HG03060 (cell line): Measurements from ENCODE around the gene RHBG.

Source experiments
- ATAC-seq: cut with Tn5 transposase; IDR thresholded peaks from one replicate; pipeline ENCODE4 v1.9.1; 2021; ENCODE audit warnings: low read depth, moderate number of reproducible peaks; ENCODE audit not compliant: unreplicated experiment

RHBG gene

DNA sequence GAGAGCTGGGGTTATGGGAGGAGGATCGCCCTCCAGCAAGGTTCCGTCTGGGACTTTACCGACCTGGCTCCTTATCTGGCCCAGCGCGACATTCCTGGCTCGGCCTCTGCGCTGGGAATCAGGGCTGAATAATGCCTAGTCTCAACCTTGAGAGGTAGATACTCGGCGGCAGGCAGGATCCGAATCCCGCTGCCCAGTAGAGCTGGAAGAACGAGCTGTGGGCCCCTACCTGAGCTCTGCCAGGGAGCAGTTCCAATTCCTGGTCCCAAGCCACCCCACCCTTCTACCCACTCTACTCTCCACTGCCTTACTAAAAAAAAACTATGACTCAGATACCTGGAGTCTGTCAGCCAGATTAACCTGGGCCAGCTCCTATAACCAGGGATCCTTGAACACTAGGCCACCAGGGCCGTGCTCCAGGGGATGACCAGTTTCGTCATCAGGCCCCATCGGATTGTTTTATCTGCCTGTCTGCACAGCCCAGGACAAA, 53.6 kb downstream of the RHBG start:
- ATAC-seq: no peak

GRCh38 chr1:156423422-156424352, 54.7 kb downstream of the RHBG start:
- ATAC-seq: no peak

DNA sequence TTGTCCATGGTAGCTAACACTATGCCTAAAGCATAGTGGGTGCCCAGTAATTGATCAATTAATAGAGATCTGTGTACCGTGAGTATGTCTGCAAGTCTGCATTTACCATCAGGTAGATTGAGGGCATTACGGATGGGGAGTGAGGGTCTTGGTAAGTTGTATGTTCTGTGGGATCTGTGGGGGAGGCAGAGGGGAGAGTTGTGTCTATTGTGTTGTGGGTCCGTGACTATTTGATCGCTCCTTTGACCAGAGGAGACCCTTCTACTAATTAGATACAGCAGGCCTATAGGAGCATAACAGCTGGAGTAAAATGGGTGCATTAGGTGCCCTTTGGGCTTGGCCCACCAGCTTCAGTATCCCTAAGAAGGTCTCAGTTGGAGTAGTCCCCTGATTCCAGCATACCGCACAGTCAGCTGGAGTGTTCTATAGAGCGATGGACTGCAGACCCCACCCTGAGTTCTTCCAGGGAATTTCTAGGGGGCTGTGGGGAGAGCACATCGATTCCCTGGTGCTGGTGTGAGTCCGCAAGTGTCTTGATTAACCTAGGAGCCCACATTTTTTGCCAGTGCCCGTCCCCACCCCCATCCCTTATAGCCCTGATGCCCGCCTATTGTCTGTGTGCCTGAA, 55.9 kb downstream of the RHBG start:
- ATAC-seq: no peak

DNA sequence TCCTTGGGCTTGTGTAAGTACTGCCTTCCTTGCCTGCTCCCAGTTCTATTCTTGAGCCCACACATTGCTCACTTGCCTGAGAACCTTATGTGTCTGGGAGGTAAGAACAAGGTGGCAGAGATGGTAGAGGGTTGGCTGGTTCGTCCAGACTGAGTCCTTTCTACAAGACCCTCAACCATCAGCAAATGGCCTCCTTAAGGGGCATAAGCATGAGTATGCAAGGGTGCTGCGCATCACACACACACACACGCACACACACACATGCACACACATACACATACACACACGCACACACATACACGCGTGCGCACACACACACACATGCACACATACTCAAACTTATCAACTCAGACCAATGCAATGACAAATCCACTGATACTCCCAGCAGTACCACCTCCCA, 56.9 kb downstream of the RHBG start:
- ATAC-seq: no peak

- no peak for ATAC-seq
These were observed 58.9 kb downstream of the RHBG start for GRCh38 chr1:156427957-156428356.

- ATAC-seq: no peak
These were observed 59.8 kb downstream of the RHBG start for GRCh38 chr1:156428746-156429288.

DNA sequence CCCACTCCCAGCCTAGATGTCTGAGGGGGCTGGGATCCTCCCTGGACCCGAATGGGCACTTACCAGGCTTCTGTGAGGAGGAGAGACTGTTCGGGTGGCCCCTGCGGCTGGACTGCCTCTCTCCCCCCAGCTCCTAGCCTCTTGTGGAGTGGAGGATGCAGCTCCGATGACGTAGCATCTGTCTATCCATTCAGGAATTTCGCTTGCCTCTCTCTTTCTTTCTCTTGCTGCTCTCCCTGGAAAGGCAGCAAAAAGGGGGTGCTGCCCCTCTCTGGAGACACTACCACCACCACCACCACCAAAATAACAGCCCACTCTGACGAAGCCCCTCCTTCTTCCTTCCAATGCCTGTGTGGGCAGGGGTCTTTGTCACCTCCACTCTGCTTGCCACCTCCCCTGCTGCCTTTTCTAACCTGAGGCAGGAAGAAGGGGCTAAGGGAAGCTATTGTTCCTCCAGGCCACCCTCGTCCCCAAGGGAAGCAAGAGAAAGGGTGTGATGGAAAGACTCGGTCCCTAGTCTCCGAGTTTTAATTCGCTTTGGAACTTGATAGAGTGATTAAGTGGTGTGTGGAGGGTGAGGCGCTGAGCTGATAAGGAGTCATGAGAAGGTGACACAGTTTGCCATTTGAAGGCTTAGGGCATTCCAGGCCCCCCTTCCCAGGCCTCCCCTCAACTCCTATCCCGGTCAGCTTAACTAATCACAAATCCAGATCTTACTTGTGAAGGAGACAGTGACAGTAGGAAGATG, 60.5 kb downstream of the RHBG start:
- no peak for ATAC-seq

GRCh38 chr1:156430303-156430702, 61.3 kb downstream of the RHBG start:
- no peak for ATAC-seq

- ATAC-seq: no peak
These were observed 61.9 kb downstream of the RHBG start for GRCh38 chr1:156430866-156431265.

- ATAC-seq: no peak
These were observed 62.4 kb downstream of the RHBG start for GRCh38 chr1:156431366-156431765.

GRCh38 chr1:156431769-156432668, 63.0 kb downstream of the RHBG start:
- ATAC-seq: no peak

DNA sequence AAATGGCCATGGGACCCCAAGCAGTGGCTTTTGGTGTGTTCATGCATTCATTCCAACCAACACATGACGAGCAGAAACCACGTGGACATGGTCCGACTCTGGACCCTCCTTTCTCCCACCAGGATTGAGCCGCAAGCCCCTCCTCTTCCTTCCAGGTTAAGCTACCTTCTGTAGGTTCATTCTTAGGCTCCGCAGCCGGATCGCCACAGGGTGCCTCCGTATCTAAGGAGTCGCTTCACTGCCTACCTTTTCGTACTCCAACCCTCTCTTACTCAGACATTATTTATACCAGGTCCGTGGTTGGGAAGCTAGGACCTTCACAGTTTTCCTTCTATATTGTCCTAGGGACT, 63.6 kb downstream of the RHBG start:
- ATAC-seq: no peak

DNA sequence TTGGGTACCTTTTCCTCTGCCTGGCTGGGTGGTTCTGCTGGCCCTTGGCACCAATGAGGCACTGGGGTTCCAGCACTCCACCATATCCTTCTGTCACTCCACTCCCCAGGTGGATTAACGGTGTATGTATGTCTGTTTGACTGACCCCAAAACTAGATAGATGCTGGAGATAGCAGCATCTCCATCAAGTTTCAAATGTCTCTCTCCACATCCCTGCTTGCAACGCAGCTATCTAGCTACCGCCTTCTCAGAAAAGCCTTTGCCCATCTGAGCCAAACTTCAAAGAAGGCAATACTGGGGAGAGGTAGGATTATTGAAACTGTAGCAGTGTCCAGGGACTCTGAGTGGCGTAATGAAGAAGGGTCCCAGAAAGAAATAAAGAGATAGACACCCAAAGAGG, 64.0 kb downstream of the RHBG start:
- no peak for ATAC-seq

DNA sequence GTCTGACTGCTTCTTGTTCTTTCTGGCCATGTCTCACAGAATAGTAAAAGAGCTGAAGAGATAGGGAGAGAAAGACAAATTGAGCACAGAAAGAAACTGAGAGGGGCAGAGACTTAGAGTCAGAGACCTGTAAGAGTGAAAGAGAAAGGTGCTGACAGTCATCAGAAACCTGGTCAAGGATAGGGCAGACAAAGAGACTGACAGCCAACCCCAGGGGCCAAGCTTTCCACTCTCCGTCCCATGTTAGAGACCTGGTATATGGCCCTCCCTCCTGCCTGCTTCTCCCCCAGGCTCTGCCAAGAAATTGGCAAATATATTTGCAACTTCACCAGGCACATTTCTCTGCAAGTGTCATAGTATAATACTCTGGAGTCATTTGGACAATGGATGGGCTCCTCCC, 64.6 kb downstream of the RHBG start:
- no peak for ATAC-seq
